ENCODE results near the gene PLK1.

The PLK1 gene

GRCh38 chr16:23712976-23713375, 34.3 kb downstream of the PLK1 start, which contains the start of gene ERN2:
TSS of gene ERN2 (minus strand) at chr16:23713222. CDS start at chr16:23713187, 35 bp downstream.
- TF ChIP-seq REST (IDR thresholded peaks at IDR 0.05; ENCODE audit: insufficient read depth in 1 of 2, low read depth in 2 of 2, low read length in 2 of 2), result no peak
- TF ChIP-seq TAF1 (IDR thresholded peaks at IDR 0.05; ENCODE audit: borderline replicate concordance, insufficient read depth, low read length), result no peak
- no peak for TF ChIP-seq POLR2AphosphoS5 (IDR thresholded peaks at IDR 0.05; ENCODE audit: low read depth, low read length)
- TF ChIP-seq FOXP2 (optimal IDR thresholded peaks at IDR 0.05; ENCODE audit: borderline replicate concordance, extremely low read depth, extremely low read length, insufficient read depth), result no peak
- TF ChIP-seq SIN3A (IDR thresholded peaks at IDR 0.05; ENCODE audit: borderline replicate concordance, insufficient read depth, low read length), result no peak

GRCh38 chr16:23716484-23716883, 37.8 kb downstream of the PLK1 start:
- TF ChIP-seq SIN3A (IDR thresholded peaks at IDR 0.05; ENCODE audit: borderline replicate concordance, insufficient read depth, low read length) (no peak), FOXP2 (optimal IDR thresholded peaks at IDR 0.05; ENCODE audit: borderline replicate concordance, extremely low read depth, extremely low read length, insufficient read depth) (no peak), POLR2AphosphoS5 (IDR thresholded peaks at IDR 0.05; ENCODE audit: low read depth, low read length) (no peak), TAF1 (IDR thresholded peaks at IDR 0.05; ENCODE audit: borderline replicate concordance, insufficient read depth, low read length) (no peak), REST (IDR thresholded peaks at IDR 0.05; ENCODE audit: insufficient read depth in 1 of 2, low read depth in 2 of 2, low read length in 2 of 2) (no peak)

GRCh38 chr16:23724096-23724784, 45.6 kb downstream of the PLK1 start:
- TF ChIP-seq POLR2AphosphoS5 (IDR thresholded peaks at IDR 0.05; ENCODE audit: low read depth, low read length), result no peak

GRCh38 chr16:23724785-23725131, 46.1 kb downstream of the PLK1 start:
- TF ChIP-seq TAF1 (IDR thresholded peaks at IDR 0.05; ENCODE audit: borderline replicate concordance, insufficient read depth, low read length) (no peak), SIN3A (IDR thresholded peaks at IDR 0.05; ENCODE audit: borderline replicate concordance, insufficient read depth, low read length) (no peak), REST (IDR thresholded peaks at IDR 0.05; ENCODE audit: insufficient read depth in 1 of 2, low read depth in 2 of 2, low read length in 2 of 2) (no peak), FOXP2 (optimal IDR thresholded peaks at IDR 0.05; ENCODE audit: borderline replicate concordance, extremely low read depth, extremely low read length, insufficient read depth) (no peak), POLR2AphosphoS5 (IDR thresholded peaks at IDR 0.05; ENCODE audit: low read depth, low read length) (no peak)

GRCh38 chr16:23726710-23727109, 48.0 kb downstream of the PLK1 start:
- no peak for TF ChIP-seq SIN3A (IDR thresholded peaks at IDR 0.05; ENCODE audit: borderline replicate concordance, insufficient read depth, low read length)

- no peak for TF ChIP-seq REST (IDR thresholded peaks at IDR 0.05; ENCODE audit: insufficient read depth in 1 of 2, low read depth in 2 of 2, low read length in 2 of 2)
- TF ChIP-seq FOXP2 (optimal IDR thresholded peaks at IDR 0.05; ENCODE audit: borderline replicate concordance, extremely low read depth, extremely low read length, insufficient read depth), result no peak
- no peak for TF ChIP-seq POLR2AphosphoS5 (IDR thresholded peaks at IDR 0.05; ENCODE audit: low read depth, low read length)
- TF ChIP-seq SIN3A (IDR thresholded peaks at IDR 0.05; ENCODE audit: borderline replicate concordance, insufficient read depth, low read length), result no peak
- TF ChIP-seq TAF1 (IDR thresholded peaks at IDR 0.05; ENCODE audit: borderline replicate concordance, insufficient read depth, low read length), result no peak
Measured at GRCh38 chr16:23728112-23728477, 49.4 kb downstream of the PLK1 start.

All from PFSK-1 (cell line).